Non-pigmented ciliary epithelial cell (primary cell): ENCODE data around the gene POPDC3.
"Not testable (repeated sequence)": the region's sequence is repeated elsewhere in the genome, so short reads cannot be mapped to it uniquely, and the experiment has no call there.

Experiments used
- DNase-seq: peaks from one replicate; pipeline ENCODE4 v3.0.0-alpha.2; 2010; ENCODE audit warnings: low read depth

Gene POPDC3

DNA sequence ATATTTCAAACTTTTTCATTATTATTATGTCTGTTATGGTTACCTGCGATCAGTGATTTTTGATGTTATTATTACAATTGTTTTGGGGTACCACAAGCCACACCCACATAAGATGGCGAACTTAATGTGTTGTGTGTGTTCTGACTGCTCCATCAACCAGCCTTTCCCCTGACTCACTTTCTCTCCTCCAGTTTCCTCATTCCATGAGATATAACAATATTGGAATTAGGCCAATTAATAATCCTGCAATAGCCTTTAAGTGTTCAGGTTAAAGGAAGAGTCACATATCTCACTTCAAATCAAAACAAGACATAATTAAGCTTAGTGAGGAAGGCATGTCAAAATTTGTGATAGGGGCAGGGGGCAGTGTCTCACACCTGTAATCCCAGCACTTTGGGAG is 16.3 kb upstream of the POPDC3 start:
- no peak for DNase-seq

GRCh38 chr6:105194591-105194990 is 14.8 kb upstream of the POPDC3 start:
- DNase-seq = no peak

DNA sequence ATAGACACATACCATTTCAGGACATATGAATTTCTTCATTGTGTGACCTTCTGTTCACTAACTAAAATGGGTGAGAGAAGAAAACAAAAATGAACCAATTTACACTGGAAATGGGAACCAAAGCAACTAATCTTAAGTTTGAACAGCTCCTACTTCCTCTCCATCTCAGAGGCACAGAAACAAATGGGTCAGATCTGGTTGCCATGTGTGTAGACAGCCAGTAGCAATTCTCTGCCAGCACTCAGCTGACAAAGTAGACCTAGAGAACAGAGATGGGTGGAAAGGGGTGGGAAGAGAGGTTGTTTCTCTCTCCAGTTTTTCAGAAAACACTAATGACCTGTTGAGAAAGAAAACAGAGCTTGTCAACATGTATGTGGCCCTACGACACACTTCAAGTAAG is 14.3 kb upstream of the POPDC3 start:
- no peak for DNase-seq

GRCh38 chr6:105193647-105194046 is 13.8 kb upstream of the POPDC3 start:
- DNase-seq = no peak

GRCh38 chr6:105192707-105193465 is 13.1 kb upstream of the POPDC3 start:
- no peak for DNase-seq

- DNase-seq = no peak
Measured at GRCh38 chr6:105191351-105191750, 11.5 kb upstream of the POPDC3 start.

DNA sequence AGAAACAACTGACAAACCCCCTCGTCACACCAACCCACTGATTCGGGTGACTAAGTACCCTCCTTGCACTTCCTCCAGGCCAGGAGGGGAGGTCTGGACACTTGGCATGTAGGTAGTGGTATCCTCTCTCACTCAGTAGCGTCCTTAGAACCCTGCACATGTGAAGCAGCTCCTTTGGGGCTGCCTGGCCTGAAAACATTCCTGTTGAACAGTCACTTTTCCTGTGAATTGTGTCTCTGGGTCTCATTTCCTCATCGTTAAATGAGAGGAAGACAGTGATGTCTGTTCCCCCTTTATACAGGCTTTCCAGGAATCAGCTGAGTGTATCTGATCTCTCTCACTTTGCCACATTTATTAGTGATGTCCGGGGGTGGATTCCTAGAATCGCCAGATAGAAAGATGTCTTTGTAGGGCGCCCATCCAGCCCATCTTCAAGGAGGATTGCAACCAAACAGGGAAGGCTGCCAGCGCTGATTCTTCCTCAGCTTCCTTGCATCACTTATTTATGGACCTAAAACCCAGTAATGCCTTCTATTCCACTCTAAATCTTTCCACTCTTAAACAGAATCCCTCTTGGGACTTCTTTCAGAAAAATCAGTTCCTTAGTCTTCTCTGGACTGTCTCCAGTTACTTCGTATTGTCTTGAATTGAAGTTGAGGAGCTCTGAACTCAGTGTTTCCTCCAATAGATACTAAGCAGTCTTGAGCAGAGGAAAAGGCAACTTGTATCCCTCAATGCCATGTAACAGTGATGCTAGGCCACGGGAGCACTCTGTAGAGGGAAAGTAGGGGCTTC is 9.4 kb upstream of the POPDC3 start:
- DNase-seq = no peak

- DNase-seq = no peak
Measured at GRCh38 chr6:105188251-105188650, 8.4 kb upstream of the POPDC3 start.

DNA sequence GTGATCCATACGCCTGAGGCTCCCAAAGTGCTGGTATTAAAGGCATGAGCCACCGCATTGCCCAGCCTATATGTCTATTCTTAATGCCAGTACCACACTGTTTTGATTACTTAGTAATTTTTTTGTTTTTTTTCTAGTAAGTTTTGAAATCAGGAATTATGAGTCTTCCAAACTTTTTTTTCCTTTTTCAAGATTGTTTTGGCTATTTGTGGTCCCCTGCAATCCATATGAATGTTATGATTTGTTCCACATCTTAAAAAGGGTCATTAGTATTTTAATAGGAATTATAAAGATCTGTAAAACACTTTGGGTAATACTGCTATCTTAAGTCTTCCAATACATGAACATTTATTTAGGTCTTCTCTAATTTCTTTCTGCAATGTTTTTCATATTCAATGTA is 6.8 kb upstream of the POPDC3 start:
- DNase-seq = no peak

DNA sequence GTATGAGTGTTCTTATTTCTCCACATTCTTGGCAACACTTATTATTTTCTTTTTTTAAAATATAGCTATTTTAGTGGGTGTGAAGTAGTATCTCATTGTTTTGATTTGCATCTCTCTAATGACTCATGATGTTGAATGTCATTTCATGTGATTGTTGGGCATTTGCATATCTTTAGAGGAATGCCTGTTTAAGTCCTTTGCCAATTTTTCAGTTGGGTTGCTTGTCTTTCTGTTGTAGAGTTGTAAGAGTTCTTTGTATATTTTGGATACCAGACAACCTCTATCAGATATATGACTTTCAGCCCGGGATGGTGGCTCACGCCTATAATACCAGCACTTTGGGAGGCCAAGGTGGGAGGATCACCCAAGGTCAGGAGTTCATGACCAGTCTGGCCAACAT is 5.1 kb upstream of the POPDC3 start:
- DNase-seq = no peak

DNA sequence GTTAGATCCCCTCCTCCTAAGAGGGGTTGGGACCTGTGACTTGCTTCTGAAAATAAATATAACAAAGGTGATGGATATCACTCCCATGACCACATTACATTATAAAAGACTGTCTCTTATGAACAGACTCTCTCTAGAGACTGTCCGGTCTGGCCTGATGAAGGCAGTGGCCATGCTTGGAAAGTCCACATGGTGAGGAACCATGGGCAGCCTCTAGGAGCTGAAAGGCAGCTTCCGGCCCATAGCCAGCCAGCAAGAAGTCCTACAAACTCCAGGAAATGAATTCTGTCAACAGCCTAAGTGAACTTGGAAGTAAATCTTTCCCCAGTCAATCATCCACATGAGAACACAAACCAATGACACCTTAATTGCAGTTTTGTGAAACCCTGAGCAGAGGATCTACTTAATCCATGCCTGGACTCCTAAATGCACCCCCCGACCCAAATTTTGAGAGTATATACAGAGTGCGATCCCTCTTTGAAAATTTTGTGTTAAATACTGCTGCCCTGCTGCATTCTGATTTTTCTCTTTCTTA is 2.2 kb upstream of the POPDC3 start:
- DNase-seq = no peak

DNA sequence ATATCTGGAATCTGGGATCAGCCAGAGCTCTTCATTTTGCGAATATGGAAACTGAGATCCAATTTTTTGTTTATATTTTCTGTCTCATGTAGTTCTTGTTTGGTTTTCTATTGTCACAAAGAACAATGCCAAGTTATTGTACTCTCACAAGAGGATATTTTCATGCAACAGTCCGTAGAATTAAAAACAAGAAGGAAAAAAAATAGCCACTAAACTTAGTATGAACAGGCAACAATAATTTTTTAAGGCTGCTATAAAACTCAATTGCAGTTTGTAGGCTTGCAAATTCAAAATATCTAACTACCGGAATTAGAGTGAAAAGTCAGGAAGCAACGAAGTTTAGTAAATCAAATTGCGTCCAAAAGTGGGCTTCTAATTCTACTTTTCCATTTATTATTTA is 1.2 kb downstream of the POPDC3 start:
- no peak for DNase-seq

- peak; percentile 79 for DNase-seq
Measured at GRCh38 chr6:105178110-105178509, 1.7 kb downstream of the POPDC3 start.

- DNase-seq = no peak
Measured at GRCh38 chr6:105177556-105177955, 2.3 kb downstream of the POPDC3 start.

GRCh38 chr6:105174512-105174911 is 5.3 kb downstream of the POPDC3 start:
- DNase-seq = no peak

DNA sequence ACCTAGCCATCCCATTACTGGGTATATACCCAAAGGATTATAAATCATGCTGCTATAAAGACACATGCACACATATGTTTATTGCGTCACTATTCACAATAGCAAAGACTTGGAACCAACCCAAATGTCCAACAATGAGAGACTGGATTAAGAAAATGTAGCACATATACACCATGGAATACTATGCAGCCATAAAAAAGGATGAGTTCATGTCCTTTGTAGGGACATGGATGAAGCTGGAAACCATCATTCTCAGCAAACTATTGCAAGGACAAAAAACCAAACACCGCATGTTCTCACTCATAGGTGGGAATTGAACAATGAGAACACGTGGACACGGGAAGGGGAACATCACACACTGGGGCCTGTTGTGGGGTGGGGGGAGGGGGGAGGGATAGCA is 7.3 kb downstream of the POPDC3 start:
- DNase-seq = not testable (repeated sequence)

DNA sequence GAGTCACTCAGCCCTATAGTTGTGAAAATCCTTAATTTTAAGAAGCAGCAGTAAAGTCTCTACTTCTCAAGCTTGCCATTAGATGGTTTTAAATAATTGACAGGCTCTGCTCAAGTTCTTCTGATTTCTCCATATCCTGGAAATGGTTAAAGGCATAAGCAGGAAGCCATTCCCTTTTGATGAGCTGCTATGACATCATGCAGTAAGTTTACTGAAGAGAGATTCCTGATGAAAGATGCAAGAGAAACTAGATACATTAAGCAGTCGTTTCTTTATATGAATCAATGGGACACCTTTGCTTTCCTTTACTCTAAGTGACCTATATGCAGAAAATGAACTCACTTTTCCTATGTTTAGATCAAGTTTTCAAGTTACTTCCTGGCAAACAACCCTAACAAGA is 9.8 kb downstream of the POPDC3 start:
- no peak for DNase-seq

- DNase-seq = no peak
Measured at GRCh38 chr6:105167914-105168313, 11.9 kb downstream of the POPDC3 start.

- no peak for DNase-seq
Measured at GRCh38 chr6:105164418-105164817, 15.4 kb downstream of the POPDC3 start.

- DNase-seq = no peak
Measured at GRCh38 chr6:105163183-105163582, 16.6 kb downstream of the POPDC3 start.

GRCh38 chr6:105162377-105162776 is 17.4 kb downstream of the POPDC3 start:
- DNase-seq = no peak

DNA sequence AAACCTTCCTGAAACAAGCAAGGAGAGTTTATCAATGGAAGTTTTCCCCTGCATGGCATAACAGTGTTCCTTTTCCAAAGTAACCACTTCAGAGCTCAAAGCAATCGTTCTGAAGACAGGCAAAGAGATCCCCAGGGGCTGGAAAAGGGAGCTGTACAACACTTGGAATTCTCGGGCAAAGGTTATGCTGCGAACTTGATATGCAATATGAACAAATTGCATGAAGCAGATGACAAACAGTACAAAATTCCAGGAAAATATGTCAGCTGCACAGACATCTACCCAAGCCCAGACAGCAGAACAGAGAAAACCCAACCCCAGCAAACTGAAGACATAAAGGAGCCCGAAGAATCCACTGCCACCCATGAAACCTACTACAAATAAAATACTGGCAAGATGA is 18.4 kb downstream of the POPDC3 start:
- no peak for DNase-seq

DNA sequence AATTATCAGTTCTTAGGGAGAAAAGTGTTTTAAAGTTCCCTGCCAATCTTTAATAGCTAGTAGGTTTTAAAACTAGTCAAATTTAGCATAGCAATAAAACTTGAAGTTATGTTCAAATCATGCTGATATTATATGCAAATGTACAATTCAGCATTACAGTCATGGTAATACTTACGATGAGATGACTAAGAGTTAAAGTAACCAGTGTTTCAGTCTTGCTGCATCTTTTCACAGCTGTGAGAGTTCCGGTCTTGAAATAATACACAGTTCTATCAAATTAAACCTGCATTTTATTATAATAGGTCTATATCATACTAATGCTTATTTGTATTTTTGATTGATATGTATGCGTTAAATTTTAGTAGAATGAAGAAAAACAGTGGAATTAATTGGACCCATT is 26.1 kb downstream of the POPDC3 start:
- DNase-seq = no peak
